ENCODE results near the gene POLR1E.

DNA sequence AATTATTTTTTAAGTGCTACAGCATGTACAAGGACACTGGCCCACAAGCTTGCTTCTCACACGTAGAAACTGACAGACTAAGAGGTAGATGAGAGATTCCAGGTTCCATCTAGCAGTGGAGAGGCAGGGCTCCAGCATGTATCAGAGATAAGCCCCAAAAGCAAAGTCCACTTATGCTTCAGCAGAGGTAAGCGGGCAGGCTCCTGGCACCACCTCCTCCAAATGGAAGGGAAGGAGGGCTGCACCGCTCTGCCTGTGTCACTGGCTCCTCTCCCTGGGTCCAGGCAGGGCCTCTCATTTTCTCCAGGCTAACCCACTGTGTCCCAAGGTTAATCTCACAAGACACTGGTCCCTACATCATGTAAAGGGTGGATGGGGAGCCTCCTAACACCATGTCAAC is 47.4 kb upstream of the POLR1E start:
- no peak for TF ChIP-seq POLR2AphosphoS5 (IDR thresholded peaks at IDR 0.05; ENCODE audit: low read depth, low read length)
- no peak for TF ChIP-seq POLR2A (IDR thresholded peaks at IDR 0.05; ENCODE audit: low read depth, low read length)

Data from GM12891 (cell line).